HEK293 (cell line): ENCODE results near the gene KDF1.
A peak's percentile ranks its signal among the peaks of the same experiment; 100 is the strongest.

Experiments used
- CTCF ChIA-PET: fragments of 350-600 bp; formaldehyde crosslinking; extraction: SDS; loops from one replicate; lab custom pipeline; 2021; ENCODE audit warnings: antibody characterized with exemption; lab: Yijun Ruan, JAX
- POLR2A ChIA-PET: fragments of 300-600 bp; formaldehyde crosslinking; extraction: SDS; loops from one replicate; lab custom pipeline; 2020; ENCODE audit warnings: antibody characterized with exemption, inconsistent platforms; lab: Yijun Ruan, JAX
- H3K27ac ChIP-seq: fragments of 200-500 bp; sonication (Bioruptor generic); 2 replicates; pipeline ENCODE4 v1.5.1; 2014; ENCODE audit warnings: low read depth, low read length, control low read depth, inconsistent platforms; ENCODE audit errors: extremely low read depth
- H3K36me3 ChIP-seq, 2 experiments: fragments of 200-500 bp in 1 of 2; sonication (Bioruptor generic) in 1 of 2; 1 replicate in 1 of 2; 2 replicates in 1 of 2; pipeline ENCODE4 v1.5.1; 2014 to 2017; ENCODE audit warnings: inconsistent platforms in 2 of 2, low read length in 2 of 2; ENCODE audit not compliant: control insufficient read depth in 2 of 2, insufficient read depth in 1 of 2
- H3K4me1 ChIP-seq: fragments of 200-500 bp; sonication (Bioruptor generic); 2 replicates; pipeline ENCODE4 v1.5.1; 2014; ENCODE audit warnings: mild to moderate bottlenecking, low read length, inconsistent platforms; ENCODE audit not compliant: control insufficient read depth, insufficient read depth
- H3K4me3 ChIP-seq: 2 replicates; pipeline ENCODE4 v1.5.1; 2011; ENCODE audit warnings: low read depth, mild to moderate bottlenecking, control low read depth, low read length, moderate library complexity
- H3K9me3 ChIP-seq: fragments of 200-500 bp; sonication (Bioruptor generic); 2 replicates; pipeline ENCODE4 v1.5.1; 2014; ENCODE audit warnings: low read depth, low read length, inconsistent platforms; ENCODE audit not compliant: control insufficient read depth, insufficient read depth
- KLF16 ChIP-seq: fragments of 450-650 bp; formaldehyde crosslinking; IDR thresholded peaks from 2 replicates; pipeline ENCODE4 v1.5.1; 2017; ENCODE audit warnings: missing biosample characterization, missing genetic modification characterization
- ZBTB17 ChIP-seq: fragments of 450-650 bp; formaldehyde crosslinking; IDR thresholded peaks from 2 replicates; pipeline ENCODE4 v1.5.1; 2016; ENCODE audit warnings: missing biosample characterization, missing genetic modification characterization
- ZNF16 ChIP-seq: fragments of 450-650 bp; formaldehyde crosslinking; IDR thresholded peaks from 2 replicates; pipeline ENCODE4 v1.5.1; 2016; ENCODE audit warnings: low read depth, missing biosample characterization, missing genetic modification characterization
- ZNF341 ChIP-seq: fragments of 450-650 bp; formaldehyde crosslinking; IDR thresholded peaks from 2 replicates; pipeline ENCODE4; 2016; ENCODE audit warnings: low read depth, missing biosample characterization, missing genetic modification characterization
- ZNF585B ChIP-seq: fragments of 450-650 bp; formaldehyde crosslinking; IDR thresholded peaks from 2 replicates; pipeline ENCODE4 v1.5.1; 2016; ENCODE audit warnings: missing biosample characterization, missing genetic modification characterization
- ZNF623 ChIP-seq: fragments of 450-650 bp; formaldehyde crosslinking; IDR thresholded peaks from 2 replicates; pipeline ENCODE4 v1.5.1; 2016; ENCODE audit warnings: missing biosample characterization, missing genetic modification characterization
- ZNF830 ChIP-seq: fragments of 450-650 bp; IDR thresholded peaks from 2 replicates; pipeline ENCODE4 v1.5.0; 2018; ENCODE audit warnings: missing biosample characterization, missing genetic modification characterization, low read depth, mild to moderate bottlenecking, moderate library complexity
- ZNF837 ChIP-seq: fragments of 450-650 bp; formaldehyde crosslinking; IDR thresholded peaks from 2 replicates; pipeline ENCODE4 v1.5.1; 2016; ENCODE audit warnings: missing biosample characterization, missing genetic modification characterization
- TF ChIP-seq, protein P1 (sequence below): fragments of 450-650 bp; IDR thresholded peaks from 2 replicates; pipeline ENCODE4 v1.5.1; 2018; ENCODE audit warnings: missing biosample characterization, mild to moderate bottlenecking, missing genetic modification characterization
- TF ChIP-seq, protein P2 (sequence below): fragments of 450-650 bp; formaldehyde crosslinking; optimal IDR thresholded peaks from 2 replicates; pipeline ENCODE3; 2016; ENCODE audit warnings: missing biosample characterization, mild to moderate bottlenecking, missing genetic modification characterization
- TF ChIP-seq, protein P3 (sequence below): fragments of 450-650 bp; formaldehyde crosslinking; IDR thresholded peaks from 2 replicates; pipeline ENCODE4 v1.5.1; 2016; ENCODE audit warnings: missing biosample characterization, missing genetic modification characterization
- TF ChIP-seq, protein P4 (sequence below): fragments of 450-650 bp; formaldehyde crosslinking; IDR thresholded peaks from 2 replicates; pipeline ENCODE4 v1.5.1; 2016; ENCODE audit warnings: missing biosample characterization, missing genetic modification characterization

Gene KDF1

DNA sequence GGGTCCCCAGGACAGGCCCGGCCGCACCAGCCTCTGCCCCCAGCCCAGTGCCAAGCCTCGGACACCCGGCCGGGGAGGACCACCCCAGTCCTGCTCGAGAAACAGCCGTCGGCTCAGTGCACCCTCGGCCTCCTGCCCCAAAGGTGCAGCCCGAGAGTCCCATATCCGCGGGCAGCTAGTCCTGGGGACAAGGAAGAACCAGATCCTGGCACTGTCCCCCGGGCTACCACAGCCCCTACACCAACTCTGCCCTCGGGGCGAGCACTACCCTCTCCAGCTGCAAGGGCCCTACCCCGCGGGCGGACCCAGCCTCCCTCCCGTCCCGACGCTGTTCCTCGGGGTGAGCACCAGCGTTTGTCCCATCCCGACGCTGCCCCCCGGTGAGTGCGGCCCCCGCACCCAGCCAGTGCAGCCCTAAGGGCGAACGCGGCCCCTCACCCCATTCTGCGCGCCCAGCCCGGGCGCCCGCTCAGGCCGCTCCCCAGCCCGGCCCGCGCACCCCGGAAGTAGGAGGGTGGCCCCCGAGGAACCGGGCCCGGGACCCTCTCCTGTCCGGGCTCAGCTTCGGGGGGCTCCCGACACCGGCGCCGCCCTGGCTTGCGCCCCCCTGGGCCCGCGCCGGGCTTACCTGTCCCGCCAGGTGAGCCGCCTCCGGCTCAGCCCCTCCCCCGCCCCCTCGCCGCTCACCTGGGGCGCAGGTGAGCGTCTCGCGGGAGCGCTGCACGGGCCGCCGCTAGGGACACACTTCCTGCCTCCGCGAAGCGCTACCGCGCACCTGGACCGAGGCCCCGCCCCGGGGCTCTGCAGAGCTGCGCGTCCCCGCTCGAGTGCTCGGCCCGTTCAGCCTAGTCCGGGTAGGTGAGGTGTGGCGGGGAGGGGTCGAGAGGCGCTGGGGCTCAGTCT, at the start of gene KDF1 (continued):
- TF ChIP-seq, protein P1, sequence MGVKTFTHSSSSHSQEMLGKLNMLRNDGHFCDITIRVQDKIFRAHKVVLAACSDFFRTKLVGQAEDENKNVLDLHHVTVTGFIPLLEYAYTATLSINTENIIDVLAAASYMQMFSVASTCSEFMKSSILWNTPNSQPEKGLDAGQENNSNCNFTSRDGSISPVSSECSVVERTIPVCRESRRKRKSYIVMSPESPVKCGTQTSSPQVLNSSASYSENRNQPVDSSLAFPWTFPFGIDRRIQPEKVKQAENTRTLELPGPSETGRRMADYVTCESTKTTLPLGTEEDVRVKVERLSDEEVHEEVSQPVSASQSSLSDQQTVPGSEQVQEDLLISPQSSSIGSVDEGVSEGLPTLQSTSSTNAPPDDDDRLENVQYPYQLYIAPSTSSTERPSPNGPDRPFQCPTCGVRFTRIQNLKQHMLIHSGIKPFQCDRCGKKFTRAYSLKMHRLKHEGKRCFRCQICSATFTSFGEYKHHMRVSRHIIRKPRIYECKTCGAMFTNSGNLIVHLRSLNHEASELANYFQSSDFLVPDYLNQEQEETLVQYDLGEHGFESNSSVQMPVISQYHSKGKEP, result no peak
- no peak for TF ChIP-seq ZNF623
- TF ChIP-seq, protein P2, sequence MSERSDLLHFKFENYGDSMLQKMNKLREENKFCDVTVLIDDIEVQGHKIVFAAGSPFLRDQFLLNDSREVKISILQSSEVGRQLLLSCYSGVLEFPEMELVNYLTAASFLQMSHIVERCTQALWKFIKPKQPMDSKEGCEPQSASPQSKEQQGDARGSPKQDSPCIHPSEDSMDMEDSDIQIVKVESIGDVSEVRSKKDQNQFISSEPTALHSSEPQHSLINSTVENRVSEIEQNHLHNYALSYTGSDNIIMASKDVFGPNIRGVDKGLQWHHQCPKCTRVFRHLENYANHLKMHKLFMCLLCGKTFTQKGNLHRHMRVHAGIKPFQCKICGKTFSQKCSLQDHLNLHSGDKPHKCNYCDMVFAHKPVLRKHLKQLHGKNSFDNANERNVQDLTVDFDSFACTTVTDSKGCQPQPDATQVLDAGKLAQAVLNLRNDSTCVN (tag by site-specific recombination), result peak; percentile 53
- TF ChIP-seq ZNF16, result no peak
- no peak for TF ChIP-seq KLF16 (tag by site-specific recombination)
- TF ChIP-seq ZNF830, result no peak
- TF ChIP-seq ZNF585B (tag by site-specific recombination), result no peak

DNA sequence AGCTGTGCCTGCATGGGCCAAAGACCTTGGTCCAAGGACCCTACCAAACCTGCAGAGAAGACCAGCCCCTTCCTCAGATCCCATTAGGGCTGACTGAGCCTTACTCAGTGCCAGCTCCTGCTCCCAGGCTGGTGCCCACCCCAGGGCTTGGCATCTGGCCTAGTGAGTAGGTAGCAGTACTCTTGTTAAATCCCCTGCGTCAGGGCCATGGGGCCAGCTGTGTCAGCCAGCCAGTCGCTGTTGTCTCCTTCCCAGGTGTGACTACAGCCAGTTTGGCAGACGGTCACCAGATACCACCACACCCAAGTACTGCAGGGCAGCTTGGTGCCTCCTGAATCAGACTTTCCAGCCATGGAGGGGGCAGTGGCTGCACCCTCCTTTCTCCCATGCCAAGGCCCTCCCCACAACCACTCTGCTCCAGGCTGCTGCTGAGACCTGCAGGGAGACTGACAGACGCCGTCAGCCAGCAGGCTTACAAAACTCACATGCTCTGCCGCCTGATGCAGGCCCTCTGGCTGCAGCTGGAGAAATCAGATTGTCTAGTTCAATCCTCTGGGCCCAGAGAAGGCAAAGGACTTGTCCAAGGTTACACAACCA, 49.4 kb upstream of the KDF1 start:
- POLR2A ChIA-PET, result interaction anchor here (0.6 to 2.4 kb wide), 4 partner anchors 9 to 118 kb away, joined by 3 to 5 read pairs (median 4); partner anchors contain the start of gene TRNP1

DNA sequence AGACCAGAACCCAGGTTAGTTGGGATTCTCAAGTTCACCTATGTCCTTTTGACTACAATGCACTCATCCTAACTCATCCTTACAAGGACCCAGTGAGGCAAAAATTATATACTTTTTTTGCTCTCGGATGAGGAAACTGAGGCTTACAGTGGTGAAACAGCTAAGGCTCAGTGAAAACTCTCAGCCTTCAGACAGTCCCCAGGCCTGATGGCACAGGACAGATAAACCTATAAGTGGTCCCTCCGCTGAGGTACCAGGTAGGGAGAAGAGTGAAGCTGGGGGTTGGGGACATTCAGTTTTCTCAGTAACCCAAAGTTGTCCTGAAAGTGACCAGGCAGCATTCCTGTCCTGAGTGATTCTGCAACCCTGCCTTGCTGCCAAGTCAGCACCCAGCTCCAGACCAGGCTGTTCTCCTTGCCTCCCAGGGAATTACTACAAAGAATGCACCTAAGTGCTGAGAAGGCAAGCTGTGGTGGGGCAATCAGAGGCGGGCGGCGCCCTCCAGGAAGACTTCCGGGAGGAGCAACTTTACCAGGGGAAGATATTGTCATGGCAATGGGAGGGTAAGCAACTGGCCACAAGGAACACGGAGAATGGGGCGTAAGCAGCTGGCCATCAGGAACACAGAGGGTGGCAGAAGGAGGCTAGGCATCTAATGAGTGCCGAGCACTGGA, 47.8 kb upstream of the KDF1 start:
- Histone ChIP-seq H3K27ac (no peak overlapping the region), H3K36me3 (no peaks in the 10 kb centered on the region), H3K9me3 (no peaks in the 10 kb centered on the region), H3K4me3 (no peak overlapping the region), H3K4me1 (no peaks in the 10 kb centered on the region)
- ChIA-PET CTCF (interaction anchor here (0.8 to 3.0 kb wide), 5 partner anchors 8 to 35 kb away, joined by 3 to 24 read pairs (median 5); partner anchors contain the start of gene TRNP1), POLR2A (interaction anchor here (0.6 to 2.4 kb wide), 2 partner anchors 14 to 30 kb away, joined by 3 to 5 read pairs; partner anchors contain the start of gene TRNP1)
- TF ChIP-seq, protein P3, sequence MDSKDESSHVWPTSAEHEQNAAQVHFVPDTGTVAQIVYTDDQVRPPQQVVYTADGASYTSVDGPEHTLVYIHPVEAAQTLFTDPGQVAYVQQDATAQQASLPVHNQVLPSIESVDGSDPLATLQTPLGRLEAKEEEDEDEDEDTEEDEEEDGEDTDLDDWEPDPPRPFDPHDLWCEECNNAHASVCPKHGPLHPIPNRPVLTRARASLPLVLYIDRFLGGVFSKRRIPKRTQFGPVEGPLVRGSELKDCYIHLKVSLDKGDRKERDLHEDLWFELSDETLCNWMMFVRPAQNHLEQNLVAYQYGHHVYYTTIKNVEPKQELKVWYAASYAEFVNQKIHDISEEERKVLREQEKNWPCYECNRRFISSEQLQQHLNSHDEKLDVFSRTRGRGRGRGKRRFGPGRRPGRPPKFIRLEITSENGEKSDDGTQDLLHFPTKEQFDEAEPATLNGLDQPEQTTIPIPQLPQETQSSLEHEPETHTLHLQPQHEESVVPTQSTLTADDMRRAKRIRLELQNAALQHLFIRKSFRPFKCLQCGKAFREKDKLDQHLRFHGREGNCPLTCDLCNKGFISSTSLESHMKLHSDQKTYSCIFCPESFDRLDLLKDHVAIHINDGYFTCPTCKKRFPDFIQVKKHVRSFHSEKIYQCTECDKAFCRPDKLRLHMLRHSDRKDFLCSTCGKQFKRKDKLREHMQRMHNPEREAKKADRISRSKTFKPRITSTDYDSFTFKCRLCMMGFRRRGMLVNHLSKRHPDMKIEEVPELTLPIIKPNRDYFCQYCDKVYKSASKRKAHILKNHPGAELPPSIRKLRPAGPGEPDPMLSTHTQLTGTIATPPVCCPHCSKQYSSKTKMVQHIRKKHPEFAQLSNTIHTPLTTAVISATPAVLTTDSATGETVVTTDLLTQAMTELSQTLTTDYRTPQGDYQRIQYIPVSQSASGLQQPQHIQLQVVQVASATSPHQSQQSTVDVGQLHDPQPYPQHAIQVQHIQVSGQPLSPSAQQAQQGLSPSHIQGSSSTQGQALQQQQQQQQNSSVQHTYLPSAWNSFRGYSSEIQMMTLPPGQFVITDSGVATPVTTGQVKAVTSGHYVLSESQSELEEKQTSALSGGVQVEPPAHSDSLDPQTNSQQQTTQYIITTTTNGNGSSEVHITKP (tag by site-specific recombination), result 0 out of 2 replicates have a peak, but pooled peaks have one; percentile 17
- TF ChIP-seq, protein P4, sequence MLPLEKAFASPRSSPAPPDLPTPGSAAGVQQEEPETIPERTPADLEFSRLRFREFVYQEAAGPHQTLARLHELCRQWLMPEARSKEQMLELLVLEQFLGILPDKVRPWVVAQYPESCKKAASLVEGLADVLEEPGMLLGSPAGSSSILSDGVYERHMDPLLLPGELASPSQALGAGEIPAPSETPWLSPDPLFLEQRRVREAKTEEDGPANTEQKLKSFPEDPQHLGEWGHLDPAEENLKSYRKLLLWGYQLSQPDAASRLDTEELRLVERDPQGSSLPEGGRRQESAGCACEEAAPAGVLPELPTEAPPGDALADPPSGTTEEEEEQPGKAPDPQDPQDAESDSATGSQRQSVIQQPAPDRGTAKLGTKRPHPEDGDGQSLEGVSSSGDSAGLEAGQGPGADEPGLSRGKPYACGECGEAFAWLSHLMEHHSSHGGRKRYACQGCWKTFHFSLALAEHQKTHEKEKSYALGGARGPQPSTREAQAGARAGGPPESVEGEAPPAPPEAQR (tag by site-specific recombination), result no peak
- peak; percentile 41; the same call in 1 of the 2 replicates for TF ChIP-seq ZNF341 (tag by site-specific recombination)

More for the DNA sequence above, 49.4 kb upstream of the KDF1 start:
- CTCF ChIA-PET, result interaction anchor here (0.7 to 3.0 kb wide), 8 partner anchors 10 to 288 kb away, joined by 3 to 24 read pairs (median 4); partner anchors contain the start of gene TRNP1
- Histone ChIP-seq H3K9me3 (no peaks in the 10 kb centered on the region), H3K4me1 (no peaks in the 10 kb centered on the region), H3K36me3 (no peaks in the 10 kb centered on the region), H3K27ac (no peak overlapping the region), H3K4me3 (no peak overlapping the region)
- 0 out of 2 replicates have a peak, but pooled peaks have one; percentile 22 for TF ChIP-seq ZBTB17 (tag by site-specific recombination)
- no peak for TF ChIP-seq ZNF837 (tag by site-specific recombination)
